Pancreas (tissue), 10 donors: ENCODE results near the gene NGFR. TPM values are rescaled to one million over a fixed set of nuclear protein-coding genes. Genes with fewer than 3 reads are reported as not detected.

Experiments used
- ATAC-seq, 4 donors: fragments of 200-7000 bp; cut with Tn5 transposase; one replicate each; pipeline versions ENCODE4 v1.8.0 to v1.9.1; 2020; ENCODE audit warnings: mild to moderate bottlenecking in 4 of 4, moderate library complexity in 4 of 4
- DNase-seq, 6 donors: peaks; one replicate each; pipeline ENCODE4 v3.0.0-alpha.2; 2020
- FAIRE-seq: peaks from 2 replicates; lab custom pipeline; 2012; peaks lifted over from hg19 to GRCh38; lab: Jason Lieb, UNC
- H3K27ac ChIP-seq, 4 donors: fragments of 200-600 bp; sonication (generic); 1 replicate in 3 of 4; 2 replicates in 1 of 4; pipeline versions ENCODE4 v1.5.0 to v1.8.0; 2020
- H3K27me3 ChIP-seq, 4 donors: fragments of 200-600 bp; one replicate each; pipeline ENCODE4 v1.8.0; 2021
- H3K36me3 ChIP-seq, 3 donors: fragments of 200-600 bp; sonication (generic) in 1 of 3; one replicate each; pipeline versions ENCODE4 v1.5.0 to v1.8.0; 2020 to 2021
- H3K4me1 ChIP-seq, 3 donors: fragments of 200-600 bp; one replicate each; pipeline ENCODE4 v1.8.0; 2021
- H3K4me3 ChIP-seq, 4 donors: fragments of 200-600 bp; sonication (generic) in 2 of 4; one replicate each; pipeline versions ENCODE4 v1.5.0 to v1.8.0; 2020 to 2021
- H3K9me3 ChIP-seq, 4 donors: fragments of 200-600 bp; one replicate each; pipeline ENCODE4 v1.8.0; 2021
- WGBS, 2 donors: extraction: QIAGEN DNeasy Blood & Tissue Kit; methylation state at CpG; one replicate each; pipeline ENCODE4 v1.1.7; 2013; 5-methylcytosine and 5-hydroxymethylcytosine counted together
- intact Hi-C, 3 donors: fragments of 100-400 bp; cut with DNase I; formaldehyde crosslinking; loops; one replicate each; pipeline versions ENCODE4 v1.11.1 to v1.14.2; 2022
- polyA plus RNA-seq, 2 donors: library from polyadenylated mRNA; stranded (reverse); fragments of 200-250 nt; gene quantifications; one replicate each; pipeline ENCODE4 v1.2.3, GENCODE V29; 2013
- total RNA-seq, 6 donors: library from RNA; stranded (reverse); fragmentation: NEBNext Ultra II Directional in 4 of 6; extraction: Animal tissue kit (Norgen Biotek cat#: 25700) in 4 of 6; gene quantifications; one replicate each; pipeline versions ENCODE4 v1.2.1 to v1.2.4, GENCODE V29; 2021 to 2023
- TF ChIP-seq, protein P1 (sequence below), 4 donors: fragments of 200-600 bp; sonication (generic) in 3 of 4; IDR thresholded peaks; one replicate each; pipeline versions ENCODE4 v1.5.0 to v1.8.0; 2021; ENCODE audit warnings: antibody characterized with exemption in 4 of 4
- donor health status: healthy with polysubstance abuse.
- donor health status: DM: no; HTN: no; CAD: no; lungs with moderate emphysema.
- donor health status: DM: no; HTN: no; CAD: no.
- donor health status: control.
- donor health status: control.
- donor health status: Bipolar disorder and iron deficiency.
- donor health status: DM: yes; HTN: yes; CAD: no.
- donor health status: DM: no; HTN: no; CAD: no.
- donor health status: DM: no; HTN: no; CAD: no.
- donor health status: DM: yes; HTN: yes; CAD: no.

The NGFR gene
- total and polyA plus RNA-seq, 8 donors: 1.1 to 19.0 (median 4.7) TPM

GRCh38 chr17:49472527-49472926, 22.6 kb upstream of the NGFR start:
- DNase-seq (no peak), ATAC-seq (no peak)

GRCh38 chr17:49473900-49474751, 21.0 kb upstream of the NGFR start:
- H3K27me3 ChIP-seq: no peaks in the 10 kb centered on the region

More at GRCh38 chr17:49472527-49472926, 22.6 kb upstream of the NGFR start:
- 62 to 68% methylated on average over 5 of the region's 5 CpGs for WGBS, 2 donors
- Histone ChIP-seq H3K9me3 (no peaks in the 10 kb centered on the region), H3K4me3 (no peak overlapping the region), H3K36me3 (no peaks in the 10 kb centered on the region), H3K4me1 (no peaks in the 10 kb centered on the region), H3K27me3 (no peaks in the 10 kb centered on the region), H3K27ac (no peak overlapping the region)
- FAIRE-seq: no peak
- intact Hi-C loops: no loop called here
- TF ChIP-seq, protein P1, sequence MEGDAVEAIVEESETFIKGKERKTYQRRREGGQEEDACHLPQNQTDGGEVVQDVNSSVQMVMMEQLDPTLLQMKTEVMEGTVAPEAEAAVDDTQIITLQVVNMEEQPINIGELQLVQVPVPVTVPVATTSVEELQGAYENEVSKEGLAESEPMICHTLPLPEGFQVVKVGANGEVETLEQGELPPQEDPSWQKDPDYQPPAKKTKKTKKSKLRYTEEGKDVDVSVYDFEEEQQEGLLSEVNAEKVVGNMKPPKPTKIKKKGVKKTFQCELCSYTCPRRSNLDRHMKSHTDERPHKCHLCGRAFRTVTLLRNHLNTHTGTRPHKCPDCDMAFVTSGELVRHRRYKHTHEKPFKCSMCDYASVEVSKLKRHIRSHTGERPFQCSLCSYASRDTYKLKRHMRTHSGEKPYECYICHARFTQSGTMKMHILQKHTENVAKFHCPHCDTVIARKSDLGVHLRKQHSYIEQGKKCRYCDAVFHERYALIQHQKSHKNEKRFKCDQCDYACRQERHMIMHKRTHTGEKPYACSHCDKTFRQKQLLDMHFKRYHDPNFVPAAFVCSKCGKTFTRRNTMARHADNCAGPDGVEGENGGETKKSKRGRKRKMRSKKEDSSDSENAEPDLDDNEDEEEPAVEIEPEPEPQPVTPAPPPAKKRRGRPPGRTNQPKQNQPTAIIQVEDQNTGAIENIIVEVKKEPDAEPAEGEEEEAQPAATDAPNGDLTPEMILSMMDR (IDR thresholded peaks at IDR 0.05): no peak

GRCh38 chr17:49477709-49478108, 17.4 kb upstream of the NGFR start:
- H3K9me3 ChIP-seq: no peaks in the 10 kb centered on the region
- no peak overlapping the region for H3K27ac ChIP-seq
- FAIRE-seq: no peak
- WGBS, 2 donors: 30 to 57% methylated on average over 3 of the region's 3 CpGs
- no peaks in the 10 kb centered on the region for H3K36me3 ChIP-seq
- no peak overlapping the region for H3K4me3 ChIP-seq
- ATAC-seq: no peak
- TF ChIP-seq, protein P1 (IDR thresholded peaks at IDR 0.05): no peak
- H3K4me1 ChIP-seq: no peaks in the 10 kb centered on the region
- intact Hi-C loops: no loop called here
- no peaks in the 10 kb centered on the region for H3K27me3 ChIP-seq
- DNase-seq: no peak

More at GRCh38 chr17:49473900-49474751, 21.0 kb upstream of the NGFR start:
- ATAC-seq (no peak), FAIRE-seq (no peak), DNase-seq (no peak)
- Histone ChIP-seq H3K36me3 (no peaks in the 10 kb centered on the region), H3K9me3 (no peaks in the 10 kb centered on the region), H3K27ac (no peak overlapping the region), H3K4me1 (no peaks in the 10 kb centered on the region), H3K4me3 (no peak overlapping the region)
- 59% methylated on average over 9 of the region's 9 CpGs for WGBS, 2 donors
- TF ChIP-seq, protein P1 (IDR thresholded peaks at IDR 0.05): no peak
- intact Hi-C loops: no loop called here

DNA sequence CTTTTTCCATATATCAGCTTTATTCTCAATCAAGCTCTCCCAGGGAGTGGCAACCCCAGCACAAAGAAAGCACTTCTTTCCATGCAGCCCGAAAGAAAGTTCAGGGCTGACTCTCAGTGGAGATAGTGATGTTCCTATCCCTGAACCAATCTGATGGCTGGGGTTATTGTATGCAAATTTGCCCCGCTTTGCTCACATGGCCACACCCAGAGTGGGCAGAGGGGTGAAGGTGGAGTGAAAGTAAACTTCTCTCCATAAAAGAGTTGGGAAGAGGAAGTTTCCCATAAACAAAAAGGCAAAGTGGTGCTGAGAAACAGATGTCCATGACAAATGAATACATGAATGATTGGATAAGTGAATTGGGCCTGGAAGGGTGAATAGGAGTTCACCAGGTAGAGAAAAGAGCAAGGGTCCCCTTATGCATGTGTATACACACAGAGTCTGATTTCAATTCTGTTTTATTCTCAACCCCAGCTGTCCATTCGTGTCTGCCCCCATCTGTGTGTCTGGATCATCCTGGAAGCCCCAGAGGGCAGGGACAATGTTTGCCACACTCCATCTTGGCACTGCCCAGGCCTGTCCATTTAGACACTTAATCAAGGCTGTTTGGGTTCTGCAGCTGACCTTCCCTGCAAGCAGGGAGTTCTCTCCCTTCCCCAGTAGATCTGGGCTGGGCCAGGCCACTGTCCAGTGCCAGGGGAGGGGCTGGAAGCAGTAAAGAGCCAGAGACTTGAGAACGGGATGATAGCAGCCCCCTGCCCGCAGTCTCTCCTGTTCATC, 14.1 kb upstream of the NGFR start:
- H3K4me3 ChIP-seq: no peak overlapping the region
- DNase-seq (no peak), FAIRE-seq (no peak), ATAC-seq (no peak)
- no peaks in the 10 kb centered on the region for H3K27me3 ChIP-seq
- no peaks in the 10 kb centered on the region for H3K4me1 ChIP-seq
- no peaks in the 10 kb centered on the region for H3K9me3 ChIP-seq
- no peaks in the 10 kb centered on the region for H3K36me3 ChIP-seq
- intact Hi-C loops: no loop called here
- WGBS, 2 donors: 50 to 55% methylated on average over 5 of the region's 5 CpGs
- TF ChIP-seq, protein P1 (IDR thresholded peaks at IDR 0.05): no peak
- H3K27ac ChIP-seq: no peak overlapping the region
